G401.6 (cell line): ENCODE measurements around the gene ZNF174.

ENCODE experiments used
- FAIRE-seq: peaks from 2 replicates; lab custom pipeline; 2012; peaks lifted over from hg19 to GRCh38; lab: Jason Lieb, UNC

Gene ZNF174

DNA sequence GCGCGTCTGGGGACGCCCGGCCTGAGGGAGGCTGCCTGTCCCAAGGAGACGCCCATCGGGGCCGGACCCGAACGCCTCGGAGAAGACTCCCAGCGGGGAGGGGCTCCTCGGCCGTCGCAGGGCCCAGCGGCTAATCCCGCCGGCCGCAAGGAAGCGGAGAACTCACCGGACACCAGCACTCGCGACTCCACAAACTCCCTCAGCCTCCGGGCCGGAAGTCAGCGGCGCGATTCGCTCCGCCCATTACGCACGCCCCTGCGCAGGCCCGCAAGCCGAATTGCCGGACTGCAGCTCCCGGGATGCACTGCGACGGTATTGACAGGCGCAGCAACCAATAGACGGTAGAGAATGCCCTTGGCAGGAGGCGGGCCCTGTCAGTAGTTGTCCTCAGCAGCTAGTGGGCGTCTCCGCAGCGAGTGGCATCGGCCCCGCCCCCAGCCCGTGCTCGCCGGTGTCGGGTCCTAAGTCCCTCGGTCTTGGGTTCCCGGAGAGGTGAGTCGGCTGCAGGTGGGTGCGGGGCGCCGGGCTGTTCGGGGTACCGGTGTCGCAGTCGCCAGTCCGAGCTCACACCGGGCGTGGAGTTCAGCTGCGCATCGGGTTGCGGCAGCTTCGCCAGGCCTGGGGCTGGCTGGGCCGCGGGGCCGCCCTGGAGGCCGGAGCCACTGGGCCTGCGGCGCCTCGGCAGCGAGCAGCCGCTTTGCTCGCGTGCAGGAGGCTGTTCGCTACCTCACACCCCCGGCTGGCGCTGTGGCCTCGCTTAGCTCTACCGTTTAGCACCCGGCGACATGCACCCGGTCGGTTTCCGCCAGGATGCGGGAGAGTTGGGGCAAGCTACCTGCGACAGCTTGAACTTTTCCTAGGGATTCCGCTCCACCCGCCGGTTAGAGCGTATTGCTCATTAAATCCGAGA lies at the start of gene ZNF174, which contains the start of gene ZSCAN32:
Gene ZNF174, plus strand, starts transcription at position 437 of the 910 bp plus-strand sequence. CDS start 790 bp downstream, outside the sequence.
Gene ZSCAN32, minus strand, starts transcription at position 226 of the 910 bp plus-strand sequence. CDS start 3,447 bp downstream, outside the sequence.
- FAIRE-seq = peak; percentile 96

DNA sequence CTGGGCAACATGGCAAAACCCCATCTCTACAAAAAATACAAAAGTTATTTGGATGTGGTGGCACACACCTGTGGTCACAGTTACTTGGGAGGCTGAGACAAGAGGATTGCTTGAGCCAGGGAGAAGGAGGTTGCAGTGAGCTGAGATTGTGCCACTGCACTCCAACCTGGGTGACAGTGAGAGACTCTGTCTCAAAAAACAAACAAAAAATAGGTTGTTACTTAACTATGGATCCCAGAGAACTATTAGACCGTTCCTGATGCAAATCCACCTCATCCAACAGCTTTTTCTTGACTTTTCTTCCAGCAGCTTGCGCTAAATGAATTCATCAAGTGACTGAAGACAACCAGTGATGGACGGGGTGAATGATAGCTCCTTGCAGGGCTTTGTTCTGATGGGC lies 45.4 kb upstream of the ZNF174 start, which contains the start of gene OR2C1:
Gene OR2C1, plus strand, starts transcription at position 301 of the 400 bp plus-strand sequence. Its CDS starts 52 bp downstream, at position 353.
- no peak for FAIRE-seq

DNA sequence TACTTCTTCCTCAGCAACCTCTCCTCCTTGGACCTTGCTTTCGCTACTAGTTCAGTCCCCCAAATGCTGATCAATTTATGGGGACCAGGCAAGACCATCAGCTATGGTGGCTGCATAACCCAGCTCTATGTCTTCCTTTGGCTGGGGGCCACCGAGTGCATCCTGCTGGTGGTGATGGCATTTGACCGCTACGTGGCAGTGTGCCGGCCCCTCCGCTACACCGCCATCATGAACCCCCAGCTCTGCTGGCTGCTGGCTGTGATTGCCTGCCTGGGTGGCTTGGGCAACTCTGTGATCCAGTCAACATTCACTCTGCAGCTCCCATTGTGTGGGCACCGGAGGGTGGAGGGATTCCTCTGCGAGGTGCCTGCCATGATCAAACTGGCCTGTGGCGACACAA lies 44.9 kb upstream of the ZNF174 start:
- no peak for FAIRE-seq

DNA sequence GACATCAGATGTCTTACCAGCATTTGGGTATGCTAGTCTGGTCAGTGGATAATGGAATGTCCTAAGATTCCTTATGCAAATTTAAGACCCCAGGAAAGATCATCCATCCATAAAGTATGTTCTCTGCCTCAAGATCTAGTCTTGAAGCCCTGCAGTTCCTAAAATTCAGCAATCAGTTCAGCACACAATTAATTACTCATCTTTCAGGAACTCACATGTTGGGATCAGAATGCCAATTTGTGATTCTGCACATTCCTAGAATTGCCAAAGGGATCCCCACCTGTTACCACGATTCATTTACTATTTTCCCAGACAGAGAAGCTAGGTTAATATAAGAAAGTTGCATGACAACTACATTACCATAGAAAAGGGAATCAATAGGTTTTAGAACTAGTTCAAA lies 42.1 kb upstream of the ZNF174 start:
- no peak for FAIRE-seq

DNA sequence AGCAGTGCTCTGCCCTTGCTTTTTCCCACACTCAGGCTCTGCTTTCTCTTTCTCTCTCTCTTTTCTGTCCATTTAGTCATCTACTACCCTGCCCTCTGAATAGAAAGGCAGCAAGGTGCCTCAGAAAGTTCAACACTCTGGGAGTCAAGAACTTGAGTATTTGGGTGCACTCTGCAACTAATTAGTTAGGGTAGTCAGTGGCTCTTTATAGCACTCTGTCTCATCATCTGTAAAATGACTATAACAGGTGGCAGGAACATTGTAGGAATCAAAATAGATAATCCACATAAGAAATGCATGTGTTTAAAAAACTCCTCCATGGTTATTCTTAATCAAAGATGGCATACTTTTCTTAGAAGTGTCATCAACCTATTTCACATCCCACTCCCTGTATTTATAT lies 38.1 kb upstream of the ZNF174 start:
- no peak for FAIRE-seq

DNA sequence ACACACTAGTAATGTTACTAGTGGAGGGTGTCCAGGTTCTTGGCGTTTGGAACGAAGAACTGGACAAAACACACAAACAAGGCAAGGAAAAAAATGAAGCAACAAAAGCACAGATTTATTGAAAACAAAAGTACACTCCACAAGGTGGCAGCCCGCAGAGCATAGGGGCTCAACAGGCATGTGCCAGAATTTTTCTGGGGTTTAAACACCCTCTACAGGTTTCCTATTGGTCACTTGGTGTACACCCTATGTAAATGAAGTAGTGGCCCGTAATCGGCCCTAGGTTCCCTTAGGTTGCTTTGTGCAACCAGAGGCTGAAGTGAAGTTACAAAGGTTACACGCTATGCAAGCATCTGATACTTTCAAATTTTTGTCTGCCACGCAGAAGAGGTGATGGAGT lies 37.2 kb upstream of the ZNF174 start:
- no peak for FAIRE-seq

DNA sequence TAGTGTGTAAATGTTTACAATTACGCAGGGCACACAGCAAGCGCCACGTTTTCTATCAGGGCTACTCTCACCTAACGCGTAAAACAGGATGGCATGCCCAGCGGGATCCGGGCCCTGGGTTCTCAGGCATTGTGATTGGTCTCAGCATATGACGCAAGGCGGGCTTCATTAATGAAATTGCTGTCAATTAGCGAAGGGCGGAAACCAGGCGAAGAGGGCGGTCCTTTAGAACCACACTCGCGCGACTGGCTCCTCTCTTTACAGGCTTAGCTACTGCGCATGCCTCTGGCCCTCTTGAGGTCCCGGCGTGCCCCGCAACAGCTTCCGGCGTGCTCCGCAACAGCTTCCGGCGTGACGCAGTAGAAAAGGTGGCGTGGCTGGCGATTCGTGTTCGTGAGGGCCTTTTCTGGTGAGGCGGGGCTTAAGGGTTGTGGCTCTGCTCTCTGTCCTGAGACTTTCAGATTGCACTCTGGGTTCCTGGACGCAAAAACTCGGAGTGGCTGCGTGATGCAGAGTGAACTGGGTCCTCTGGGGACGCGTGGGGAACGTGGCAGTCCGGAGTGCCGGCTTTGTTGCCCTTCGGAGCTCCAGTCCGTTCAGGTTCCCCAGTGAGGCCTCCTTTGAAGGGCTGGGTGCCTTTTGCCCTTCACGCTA lies 36.1 kb upstream of the ZNF174 start:
- FAIRE-seq = peak; percentile 97

DNA sequence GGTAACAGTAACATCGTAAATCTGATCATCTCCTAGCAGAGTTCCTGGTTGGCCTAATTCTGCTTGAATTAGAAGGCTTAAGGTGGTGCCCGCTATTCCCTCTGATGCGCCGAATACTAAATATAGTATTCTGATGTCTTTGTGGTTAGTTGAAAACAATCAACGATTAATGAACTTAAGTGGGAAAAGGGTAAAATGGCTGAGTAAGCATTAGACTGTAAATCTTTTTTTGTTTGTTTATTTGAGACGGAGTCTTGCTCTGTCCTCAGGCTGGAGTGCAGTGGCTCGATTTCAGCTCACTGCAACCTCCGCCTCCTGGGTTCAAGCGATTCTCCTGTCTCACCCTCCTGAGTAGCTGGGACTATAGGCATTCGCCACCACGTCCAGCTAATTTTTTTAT lies 31.9 kb upstream of the ZNF174 start:
- no peak for FAIRE-seq

DNA sequence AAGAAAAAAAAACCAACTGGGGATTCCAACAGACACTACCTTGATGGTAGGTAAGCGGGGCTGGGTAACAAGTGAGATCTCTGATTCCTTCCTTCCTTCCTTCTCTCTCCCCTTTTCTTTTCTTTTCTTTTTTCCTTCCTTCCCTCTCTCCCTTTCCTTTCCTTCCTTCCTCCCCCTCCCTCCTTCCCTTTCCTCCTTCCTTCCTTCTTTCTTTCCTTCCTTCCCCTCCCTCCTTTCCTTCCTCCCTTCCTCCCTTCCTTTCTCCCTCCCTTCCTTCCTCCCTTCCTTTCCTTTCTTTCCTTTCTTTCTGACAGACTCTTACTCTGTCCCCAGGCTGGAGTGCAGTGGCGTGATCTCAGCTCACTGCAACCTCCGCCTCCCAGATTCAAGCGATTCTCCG lies 25.3 kb upstream of the ZNF174 start:
- FAIRE-seq = no peak

DNA sequence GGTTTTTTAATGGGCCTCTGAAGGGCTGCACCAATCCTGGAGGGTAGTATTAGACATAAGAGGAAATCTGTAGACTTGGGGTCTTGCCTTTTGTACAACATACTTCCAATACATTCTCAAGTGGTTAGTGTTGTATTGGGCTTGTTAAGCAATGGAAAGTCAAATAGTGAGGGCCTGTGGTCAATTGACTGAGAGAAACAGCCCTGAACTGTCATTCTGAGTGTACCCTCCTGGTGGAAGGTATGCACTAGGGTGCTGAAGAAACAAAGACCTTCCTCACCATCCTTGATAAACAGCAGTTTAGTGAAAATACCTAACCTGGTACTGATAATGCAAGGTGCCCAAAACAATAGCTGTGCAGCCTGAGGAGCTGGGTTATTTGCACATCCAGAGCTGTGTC lies 23.1 kb upstream of the ZNF174 start:
- no peak for FAIRE-seq

DNA sequence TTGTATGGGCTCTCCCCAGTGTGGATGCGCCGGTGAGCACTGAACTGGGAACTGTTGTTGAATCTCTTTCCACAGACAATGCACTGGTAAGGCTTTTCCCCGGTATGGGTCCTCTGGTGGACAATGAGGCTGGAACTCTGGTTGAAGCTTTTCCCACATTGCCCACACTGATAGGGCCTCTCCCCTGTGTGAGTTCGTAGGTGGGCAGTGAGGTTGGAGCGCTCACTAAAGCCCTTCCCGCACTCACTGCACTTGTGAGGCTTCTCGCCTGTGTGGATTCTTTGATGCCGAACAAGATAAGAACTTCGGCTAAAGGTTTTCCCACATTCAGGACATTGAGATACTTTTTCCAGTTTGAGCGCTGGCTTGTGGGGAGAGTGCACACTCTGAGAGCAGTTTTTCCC lies 18.0 kb upstream of the ZNF174 start:
- no peak for FAIRE-seq

DNA sequence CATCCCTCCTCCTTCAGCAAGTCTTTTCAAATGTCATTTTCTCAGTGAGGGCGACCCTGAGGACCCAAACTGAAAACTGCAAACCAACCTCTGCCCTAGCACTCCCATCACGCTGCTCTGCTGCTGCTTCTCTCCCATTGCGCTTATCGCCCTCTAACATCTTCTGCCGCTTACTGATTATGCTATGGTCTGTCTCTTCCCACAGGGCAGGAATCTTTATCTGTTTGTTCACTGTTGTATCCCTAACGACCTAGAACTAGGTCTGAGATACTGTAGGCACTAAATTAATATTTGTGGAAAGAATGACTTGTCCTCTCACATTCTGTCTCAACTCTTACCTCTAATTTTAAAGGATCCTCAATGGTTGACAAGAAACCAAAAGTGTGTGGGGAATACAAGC lies 12.7 kb upstream of the ZNF174 start:
- FAIRE-seq = no peak

DNA sequence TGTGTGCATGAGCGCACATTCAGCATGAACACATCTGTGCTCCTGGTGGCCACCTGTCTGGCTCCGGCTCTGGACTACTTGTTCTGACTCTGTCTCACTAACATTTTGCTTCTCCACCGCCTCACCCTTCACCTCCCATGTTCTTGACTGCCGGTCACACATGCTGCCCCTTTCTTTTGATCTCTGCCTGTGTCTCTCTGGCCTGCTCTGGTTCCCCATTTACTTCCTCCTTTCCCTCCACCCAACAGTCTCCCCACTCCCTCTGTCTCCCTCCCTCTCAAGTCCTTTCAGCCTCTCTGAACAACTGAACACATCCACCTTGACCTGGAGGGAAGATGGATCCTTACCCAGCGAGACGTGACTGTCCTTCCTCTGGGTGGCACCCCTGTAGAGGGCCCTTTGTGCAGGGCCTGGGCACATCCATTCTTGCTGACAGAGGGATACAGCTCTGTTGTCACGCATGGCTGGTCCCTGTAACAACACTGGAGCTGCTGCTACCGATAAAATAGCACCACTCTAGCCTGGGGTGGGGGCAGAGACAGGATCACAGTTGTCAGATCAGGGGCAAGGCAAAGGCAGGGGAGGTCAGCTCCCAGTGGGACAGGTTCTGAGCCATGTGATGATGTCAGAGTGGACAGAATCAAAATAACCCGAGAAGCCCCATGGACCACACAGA lies 11.2 kb upstream of the ZNF174 start:
- FAIRE-seq = no peak

DNA sequence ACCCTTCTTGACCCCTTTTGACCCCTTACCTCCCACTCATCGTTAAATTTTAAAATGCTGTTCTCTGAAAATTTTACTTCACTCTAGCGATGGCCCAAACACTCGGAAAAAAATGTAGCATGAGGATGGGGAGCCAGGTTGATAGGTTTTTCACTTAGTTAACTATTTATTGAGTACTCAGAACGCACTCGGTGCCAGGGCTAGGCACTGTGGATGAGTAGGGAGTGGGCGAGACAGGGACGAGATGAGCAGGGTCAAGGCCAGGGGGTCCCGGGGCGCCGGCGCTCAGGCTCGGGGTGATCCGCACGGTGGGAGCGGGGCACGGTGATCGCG lies 603 bp upstream of the ZNF174 start:
- FAIRE-seq = no peak

DNA sequence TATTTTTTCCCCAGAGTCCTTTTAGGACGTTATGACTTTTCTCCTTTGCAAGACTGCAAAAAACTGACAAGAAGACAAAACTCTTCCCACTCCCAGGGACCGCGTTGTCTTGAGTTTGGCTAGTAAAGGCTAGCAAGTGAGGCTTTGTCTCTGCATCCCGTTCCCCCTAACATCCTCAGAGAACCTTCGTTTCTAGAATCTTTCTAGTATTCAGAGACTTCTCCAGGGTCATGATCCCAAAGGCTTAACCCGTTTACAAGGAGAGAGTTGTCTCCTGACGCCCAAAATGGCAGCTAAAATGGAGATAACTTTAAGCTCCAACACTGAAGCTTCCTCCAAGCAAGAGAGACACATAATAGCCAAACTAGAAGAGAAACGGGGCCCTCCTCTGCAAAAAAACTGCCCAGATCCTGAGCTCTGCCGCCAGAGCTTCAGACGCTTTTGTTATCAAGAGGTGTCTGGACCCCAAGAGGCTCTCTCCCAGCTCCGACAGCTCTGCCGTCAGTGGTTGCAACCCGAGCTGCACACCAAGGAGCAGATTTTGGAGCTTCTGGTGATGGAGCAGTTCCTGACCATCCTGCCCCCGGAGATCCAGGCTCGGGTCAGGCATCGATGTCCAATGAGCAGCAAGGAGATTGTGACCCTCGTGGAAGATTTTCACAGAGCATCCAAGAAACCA lies 843 bp downstream of the ZNF174 start:
- FAIRE-seq = no peak

DNA sequence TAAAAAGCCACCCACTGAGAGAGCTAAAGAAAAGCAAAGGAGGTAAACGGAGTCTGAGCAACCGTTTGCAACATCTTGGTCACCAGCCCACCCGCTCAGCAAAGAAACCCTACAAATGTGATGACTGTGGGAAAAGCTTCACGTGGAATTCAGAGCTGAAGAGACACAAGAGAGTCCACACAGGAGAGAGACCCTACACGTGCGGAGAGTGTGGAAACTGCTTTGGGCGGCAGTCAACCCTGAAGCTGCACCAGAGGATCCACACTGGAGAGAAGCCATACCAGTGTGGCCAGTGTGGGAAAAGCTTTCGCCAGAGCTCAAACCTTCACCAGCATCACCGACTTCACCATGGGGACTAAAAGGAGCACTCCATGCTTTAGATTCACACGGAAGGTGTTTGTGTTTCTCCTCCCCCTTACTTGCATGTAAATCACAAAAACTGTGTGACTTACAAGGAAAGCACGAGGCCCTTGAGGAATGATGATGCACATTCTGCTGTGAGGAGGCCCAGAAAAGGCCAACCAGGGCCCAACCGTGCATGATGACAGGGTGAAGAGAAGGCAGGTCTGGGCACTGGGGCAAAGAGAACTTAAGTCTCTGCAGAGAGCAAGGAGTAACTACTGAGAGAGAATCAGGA lies 7.7 kb downstream of the ZNF174 start:
- no peak for FAIRE-seq

DNA sequence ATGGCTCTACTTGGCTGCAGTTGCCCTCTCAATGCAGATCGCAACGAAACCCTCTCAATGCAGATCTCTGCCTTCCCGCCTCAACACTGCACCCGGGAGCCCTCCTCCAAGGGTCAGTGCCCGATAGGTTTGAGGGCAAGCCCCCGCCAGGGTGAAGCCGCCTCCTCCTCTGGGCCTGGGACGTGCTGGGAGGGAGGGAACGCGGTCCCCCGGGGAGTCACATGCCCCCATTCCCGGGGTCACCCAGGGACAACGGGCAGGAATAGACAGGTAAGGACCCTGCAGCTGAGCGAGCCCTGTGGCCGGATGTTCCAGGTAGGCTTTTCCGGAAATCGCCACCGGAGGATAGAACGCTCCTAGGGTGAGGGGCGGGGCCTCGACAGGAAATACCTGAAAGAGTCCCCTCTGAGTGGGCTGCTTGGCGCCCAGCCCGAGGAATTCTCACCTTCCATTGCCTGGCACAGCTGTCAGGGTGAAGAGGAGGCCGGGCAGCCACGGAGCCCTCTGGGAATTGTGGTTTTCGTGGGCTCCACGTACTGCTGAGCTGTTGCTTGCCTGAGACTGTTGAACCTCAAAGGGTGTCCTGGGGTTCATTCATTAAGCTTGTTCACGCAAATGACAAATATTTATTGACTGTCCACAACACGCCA lies 12.8 kb downstream of the ZNF174 start:
- FAIRE-seq = no peak

DNA sequence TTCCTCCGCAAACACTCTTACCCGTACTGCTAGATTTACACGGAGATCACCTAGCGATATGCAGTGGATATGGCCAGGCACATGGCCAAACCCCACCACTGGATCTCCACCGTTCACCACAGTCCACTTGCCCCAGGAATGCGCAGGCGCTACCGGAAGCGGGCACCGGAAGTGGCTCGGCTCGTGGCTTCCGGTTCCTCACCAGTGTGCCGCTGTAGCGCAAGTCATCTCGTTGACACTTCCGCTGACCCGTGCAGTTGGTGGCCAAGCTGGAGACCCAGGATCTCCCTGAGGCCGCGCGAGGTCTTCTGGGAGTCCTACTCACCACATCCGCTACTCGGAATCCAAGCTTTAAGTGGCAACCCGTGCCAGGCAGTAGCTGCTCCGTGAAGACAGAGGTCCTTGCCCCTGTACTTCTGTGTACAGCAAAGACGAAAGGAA lies 30.8 kb downstream of the ZNF174 start:
- no peak for FAIRE-seq

DNA sequence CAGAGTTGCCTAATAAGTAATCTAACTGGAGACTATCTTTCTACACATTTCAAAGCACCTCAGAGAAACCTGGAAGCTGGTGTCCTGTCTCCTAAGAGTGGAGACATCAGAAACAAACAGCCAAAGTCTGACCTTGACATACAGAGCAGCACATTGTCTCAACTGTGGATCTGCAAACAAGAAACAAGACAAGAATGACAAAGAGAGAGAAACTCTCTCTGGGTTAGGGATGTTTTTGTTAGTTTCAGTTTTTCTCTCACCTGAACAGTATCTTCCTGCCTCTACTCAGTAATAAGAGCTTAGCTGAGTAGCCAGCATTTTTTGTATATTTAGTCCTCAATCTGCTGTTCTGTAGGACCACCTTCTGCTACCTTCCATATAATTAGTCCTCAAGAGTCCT lies 33.4 kb downstream of the ZNF174 start:
- no peak for FAIRE-seq

DNA sequence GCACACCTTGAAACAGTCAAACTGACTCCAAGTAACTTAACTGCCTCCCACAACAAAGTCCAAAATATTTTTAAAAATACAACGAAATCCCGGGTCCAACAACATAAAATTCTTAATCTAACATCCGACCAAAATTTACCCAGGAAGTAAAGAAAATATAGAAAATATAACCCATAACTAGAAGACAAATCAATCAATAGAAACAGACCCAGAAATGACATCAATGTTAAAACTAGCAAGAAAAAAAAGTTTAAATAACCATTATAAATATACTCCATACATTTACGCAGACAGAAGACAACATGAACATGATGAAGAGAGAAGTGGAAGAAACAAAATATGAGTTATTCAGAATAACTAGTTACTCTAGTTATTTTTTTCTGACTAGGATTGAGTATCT lies 38.6 kb downstream of the ZNF174 start:
- FAIRE-seq = peak; percentile 44
